AG08396 (cell line): ENCODE results near the gene KCNK18.
"Not testable (repeated sequence)": the region's sequence is repeated elsewhere in the genome, so short reads cannot be mapped to it uniquely, and the experiment has no call there.

Experiments
- DNase-seq: peaks from one replicate; pipeline ENCODE4 v3.0.0; 2012; ENCODE audit warnings: low spot score, mixed read lengths

The KCNK18 gene

DNA sequence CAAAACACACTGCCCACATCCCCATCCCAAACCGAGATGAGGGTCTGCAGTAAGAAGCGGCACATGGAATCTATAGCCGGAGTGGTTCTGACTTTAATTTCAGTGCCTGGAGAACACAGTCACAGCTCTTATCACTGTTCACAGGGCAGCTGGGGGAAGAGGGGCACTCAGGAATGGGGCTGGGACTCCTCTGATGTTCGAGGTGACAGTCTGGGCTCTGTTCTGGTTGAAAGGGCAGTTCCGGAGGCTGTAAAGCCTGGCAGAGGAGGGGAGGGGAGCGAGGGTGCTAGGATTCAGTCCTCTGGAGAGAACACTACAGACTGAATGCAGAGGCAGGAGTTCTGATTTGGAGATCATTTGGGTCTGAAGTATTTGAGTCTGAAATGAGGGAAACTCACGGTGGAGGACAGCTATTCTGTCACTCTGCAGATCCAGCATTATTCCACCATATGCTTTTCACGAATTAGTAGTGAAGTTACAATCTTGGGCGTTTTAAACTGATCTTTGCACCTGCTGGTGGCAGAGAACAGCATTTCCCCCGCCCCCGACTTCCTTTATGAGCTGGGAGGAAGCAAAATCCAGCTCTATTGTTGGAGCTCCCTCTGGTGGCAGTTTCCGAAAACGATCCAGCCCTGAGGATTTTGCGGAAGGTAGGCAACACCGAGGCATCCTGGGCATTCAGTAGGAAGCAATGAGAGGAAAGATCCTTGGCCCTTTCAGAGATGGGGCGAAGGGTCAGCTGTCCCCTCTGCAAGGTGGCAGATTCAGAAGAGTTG is 22.7 kb upstream of the KCNK18 start:
- peak; percentile 79 for DNase-seq

DNA sequence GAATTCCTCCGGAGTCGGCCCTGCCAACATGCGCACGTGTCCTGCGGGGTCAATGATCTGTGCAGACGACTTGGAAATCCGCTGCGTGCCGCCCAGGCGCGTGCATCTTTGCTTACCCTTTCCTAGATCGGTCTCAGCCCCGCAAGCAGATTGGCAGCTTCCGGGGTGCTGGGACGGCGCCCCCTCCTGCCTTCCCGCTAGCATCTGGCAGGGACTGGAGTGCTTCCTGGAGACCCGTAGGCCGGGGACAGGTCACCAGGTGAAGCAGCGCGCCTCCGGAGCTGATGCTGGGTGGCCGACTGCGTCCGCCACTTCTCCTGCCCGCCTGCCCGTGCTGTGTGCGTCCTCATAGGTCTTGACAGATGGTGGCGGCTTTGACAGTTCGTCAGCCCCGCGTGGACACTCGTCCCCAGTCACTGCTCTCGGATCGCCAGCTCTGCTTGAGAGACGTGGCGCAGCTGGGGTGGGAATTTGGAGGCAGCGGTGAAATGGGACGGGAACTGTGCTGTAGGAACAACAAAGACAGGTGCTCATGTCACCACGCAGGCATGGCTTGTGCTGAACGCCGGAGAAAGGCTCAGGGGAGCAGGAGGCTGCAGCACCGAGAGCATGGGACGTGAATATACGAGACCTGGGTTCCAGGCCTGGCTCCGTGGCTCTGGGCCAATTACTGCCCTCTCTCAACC is 21.9 kb upstream of the KCNK18 start:
- no peak for DNase-seq

DNA sequence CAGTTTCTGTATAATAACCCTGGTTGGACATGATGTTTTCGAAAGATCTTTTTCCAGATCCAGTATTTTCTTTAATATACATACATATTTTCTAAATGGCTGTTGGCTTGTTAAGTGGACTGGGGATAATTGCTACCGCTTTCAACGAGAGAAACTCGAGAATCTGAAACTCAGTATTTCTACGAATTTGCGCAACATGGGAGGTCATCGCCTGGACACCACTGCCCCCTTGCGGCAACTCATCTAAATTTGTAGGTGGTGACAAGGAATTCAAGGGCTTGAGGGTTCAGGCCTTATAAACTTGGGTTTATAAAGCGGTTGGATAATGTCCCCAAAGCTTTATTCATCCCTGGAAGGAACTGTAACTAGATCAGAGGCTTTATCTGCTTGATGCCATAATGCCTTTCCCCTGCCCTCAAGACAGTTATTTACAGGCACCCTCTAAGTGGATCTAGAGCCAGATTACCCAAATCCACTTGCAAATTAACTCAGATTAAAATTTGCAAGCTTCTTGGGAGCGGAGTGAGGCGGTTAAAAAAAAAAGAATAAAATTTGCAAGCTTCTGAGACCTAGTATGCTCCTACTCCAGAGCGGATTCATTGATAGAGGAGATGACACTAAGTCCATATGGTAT is 21.3 kb upstream of the KCNK18 start:
- DNase-seq: peak; percentile 77

DNA sequence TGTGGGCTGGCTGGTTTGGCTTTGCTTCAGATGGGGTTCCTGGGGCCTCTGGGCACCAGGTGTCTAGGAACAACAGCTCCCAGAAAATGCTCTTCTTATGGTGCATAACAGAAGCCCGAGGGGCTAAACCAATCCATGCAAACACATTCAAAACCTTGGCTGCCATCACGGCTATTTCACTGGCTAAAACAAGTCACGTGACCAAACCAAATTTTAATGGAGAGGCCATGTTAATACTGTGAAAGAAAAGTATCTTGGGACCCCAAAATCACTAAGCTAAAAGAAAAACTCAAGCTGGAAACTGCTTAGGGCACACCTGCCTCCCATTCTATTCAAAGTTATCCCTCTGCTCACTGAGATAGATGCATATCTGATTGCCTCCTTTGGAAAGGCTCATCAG is 19.1 kb upstream of the KCNK18 start:
- no peak for DNase-seq

DNA sequence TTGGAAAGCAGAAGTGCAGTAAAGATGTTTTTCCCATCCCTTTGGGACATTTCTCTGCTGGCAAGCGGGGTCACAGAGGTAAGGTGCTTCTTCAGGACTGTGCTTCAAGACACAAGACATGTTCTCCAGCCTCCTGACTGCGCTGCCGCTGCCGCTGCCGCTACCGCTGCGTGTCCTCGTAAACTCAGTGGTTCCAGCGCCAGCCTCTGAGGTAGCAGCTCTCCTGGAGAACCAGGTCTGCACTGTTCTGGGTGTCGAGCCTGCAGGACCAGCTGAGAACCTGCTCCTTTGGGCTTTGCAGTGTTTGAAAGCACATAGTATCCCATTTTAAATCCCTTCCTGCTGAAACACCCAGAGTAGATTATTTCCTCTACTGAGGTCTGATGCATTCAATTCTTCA is 13.0 kb upstream of the KCNK18 start:
- DNase-seq: no peak

DNA sequence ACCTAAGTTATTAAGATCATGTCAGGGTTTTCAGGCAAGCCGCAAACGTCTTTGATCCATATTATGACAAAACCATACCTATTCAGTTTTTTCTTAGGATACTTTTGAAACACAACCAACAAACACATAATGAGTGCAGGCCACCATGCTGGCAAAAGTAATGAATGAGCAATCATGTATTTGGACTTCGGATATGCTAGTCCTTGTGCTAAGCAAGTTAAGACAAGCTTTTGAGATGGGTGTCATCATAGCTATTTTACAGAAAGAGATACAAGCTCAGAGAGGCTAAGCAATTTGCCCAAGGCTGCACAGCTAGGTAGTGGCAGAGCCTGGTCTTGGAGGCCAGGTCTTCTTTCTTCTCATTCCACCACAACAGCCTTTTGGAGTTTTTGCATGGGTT is 12.5 kb upstream of the KCNK18 start:
- no peak for DNase-seq

DNA sequence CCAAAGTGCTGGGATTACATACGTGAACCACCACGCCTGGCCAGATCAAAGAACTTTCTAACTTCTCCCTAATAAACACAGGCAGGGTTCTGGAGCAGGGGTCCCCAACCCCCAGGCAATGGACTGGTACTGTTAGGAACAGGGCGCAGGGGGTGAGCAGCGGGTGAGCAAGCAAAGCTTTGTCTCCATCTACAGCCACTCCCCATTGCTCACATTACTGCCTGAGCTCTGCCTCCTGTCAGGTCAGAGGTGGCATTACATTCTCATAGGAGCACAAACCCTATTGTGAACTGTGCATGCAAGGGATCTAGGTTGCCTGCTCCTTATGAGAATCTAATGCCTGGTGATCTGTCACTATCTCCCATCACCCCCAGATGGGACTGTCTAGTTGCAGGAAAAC is 11.5 kb upstream of the KCNK18 start:
- not testable (repeated sequence) for DNase-seq

DNA sequence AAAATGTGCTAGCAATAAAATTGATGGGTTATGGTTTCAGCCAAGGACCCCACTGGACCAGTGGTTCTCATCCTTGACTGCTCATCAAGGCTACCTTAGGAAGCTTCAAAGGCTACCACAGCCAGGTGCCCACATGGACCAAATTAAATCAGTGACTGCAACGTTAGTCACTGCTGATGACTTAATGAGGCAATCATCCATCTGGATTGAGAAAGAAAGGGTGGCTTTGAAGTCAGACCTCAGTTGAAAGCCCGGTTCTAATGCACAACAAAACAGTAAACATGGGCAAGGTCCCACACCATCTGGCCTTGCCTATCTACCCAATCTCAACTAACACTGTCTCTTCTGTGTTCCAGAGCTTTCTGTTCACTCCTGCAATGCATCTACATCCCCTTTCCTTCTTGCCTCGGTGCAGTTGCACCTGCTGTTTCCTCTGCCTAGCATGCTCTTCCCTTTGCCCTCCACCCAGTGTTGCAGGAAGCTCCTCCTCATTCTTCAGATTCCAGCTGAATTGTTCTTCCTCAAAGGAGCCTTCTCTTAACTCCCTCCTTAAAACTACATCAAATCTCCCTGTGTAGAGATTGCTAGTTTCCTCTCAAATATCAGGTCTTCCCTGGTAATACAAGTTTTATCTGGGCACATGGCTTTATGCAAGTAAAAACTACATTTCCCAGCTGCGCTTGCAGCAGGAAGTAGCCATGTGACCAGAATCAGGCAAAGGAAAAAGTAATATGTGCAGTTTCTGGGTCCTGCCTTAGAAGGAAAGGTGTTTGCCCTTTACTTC is 10.3 kb upstream of the KCNK18 start:
- no peak for DNase-seq

DNA sequence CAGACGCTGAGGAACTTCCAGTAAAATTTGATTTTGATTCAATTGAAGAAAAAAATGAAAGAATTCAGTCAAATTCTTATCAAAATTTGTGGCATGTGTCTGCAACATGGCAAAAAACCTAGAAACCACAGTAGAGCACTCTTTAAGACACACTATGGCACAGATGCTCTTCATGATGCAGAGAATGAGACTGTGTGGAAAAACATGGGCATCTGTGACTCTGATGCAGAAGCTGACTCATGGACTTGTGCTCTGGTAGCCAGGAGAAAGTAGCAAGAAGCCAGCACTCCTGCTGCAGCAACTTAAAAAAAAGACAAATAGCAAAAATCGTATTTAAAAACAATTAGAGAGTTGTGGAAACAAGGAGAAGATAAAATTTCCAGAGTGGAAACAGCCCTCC is 8.9 kb upstream of the KCNK18 start:
- no peak for DNase-seq

DNA sequence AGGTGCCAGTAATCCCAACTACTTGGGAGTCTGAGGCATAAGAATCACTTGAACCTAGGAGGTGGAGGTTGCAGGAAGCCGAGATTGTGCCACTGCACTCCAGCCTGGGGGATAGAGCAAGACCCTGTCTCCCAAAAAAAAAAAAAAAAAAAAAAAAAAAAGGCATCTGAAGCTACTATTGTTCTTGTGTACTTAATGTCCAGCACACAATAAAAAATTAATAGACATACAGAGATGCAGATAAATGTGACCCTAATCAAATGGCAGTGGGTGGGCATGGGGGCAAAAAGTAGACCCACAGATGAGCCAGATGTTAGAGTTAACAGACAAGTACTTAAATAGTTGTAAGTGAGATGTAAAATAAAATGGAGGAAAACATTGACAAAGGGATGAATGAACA is 7.7 kb upstream of the KCNK18 start:
- DNase-seq: no peak

DNA sequence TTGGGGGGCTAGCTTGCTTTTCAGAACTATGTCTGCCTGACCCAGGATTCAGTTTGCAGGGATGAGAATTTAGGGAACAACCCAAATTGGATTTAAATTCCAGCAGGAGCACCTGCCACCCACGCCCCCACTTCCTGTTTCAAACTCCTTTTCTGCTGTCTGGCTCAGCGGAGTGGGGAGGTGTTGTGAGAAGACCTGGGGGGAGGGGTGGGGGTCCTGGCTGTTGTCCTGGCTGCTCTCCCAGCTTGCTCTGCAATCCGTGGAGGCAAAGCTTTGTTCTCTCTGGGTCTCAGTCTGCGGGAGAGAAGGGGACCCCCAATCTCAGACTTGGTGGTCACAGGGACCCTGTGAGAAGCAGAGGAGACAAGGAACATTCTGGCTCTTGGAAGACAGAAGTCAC is 799 bp downstream of the KCNK18 start:
- no peak for DNase-seq

DNA sequence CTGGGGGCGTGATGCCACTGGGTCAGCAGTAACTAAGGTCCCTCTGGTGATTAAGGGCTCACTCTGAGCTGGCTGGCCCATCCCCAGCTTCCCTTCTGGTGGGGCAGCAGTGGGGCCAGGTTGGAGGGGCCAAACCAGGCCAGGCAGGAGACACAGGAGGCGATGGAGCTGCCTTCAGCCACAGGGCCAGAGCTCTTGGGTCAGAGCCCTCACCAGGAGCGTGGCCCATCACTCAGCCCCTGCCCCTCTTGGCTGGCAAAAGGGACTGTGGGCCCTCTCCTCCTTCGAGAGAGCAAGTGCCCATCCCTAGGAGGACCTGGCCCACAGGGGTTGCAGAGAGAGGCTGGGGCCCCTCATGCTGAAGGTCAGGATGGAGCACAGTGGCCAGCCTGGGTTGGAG is 4.5 kb downstream of the KCNK18 start:
- DNase-seq: no peak

DNA sequence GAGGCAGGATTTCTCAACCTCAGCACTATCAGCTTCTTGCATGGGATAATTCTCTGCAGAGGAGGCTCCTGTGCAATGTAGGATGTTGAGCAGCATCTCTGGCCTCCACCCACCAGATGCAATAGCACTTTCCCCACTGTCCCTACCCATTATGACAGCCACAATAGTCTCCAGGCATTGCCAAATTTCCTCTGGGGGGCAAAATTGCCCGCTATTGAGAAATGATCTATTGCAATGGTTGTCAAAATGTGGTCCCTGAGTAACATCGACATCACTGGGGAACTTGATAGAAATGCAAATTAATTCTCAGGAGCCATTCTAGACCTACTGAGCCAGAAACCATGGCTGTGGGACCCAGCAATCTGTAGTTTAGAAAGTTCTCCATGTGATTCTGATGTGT is 7.0 kb downstream of the KCNK18 start:
- DNase-seq: no peak

DNA sequence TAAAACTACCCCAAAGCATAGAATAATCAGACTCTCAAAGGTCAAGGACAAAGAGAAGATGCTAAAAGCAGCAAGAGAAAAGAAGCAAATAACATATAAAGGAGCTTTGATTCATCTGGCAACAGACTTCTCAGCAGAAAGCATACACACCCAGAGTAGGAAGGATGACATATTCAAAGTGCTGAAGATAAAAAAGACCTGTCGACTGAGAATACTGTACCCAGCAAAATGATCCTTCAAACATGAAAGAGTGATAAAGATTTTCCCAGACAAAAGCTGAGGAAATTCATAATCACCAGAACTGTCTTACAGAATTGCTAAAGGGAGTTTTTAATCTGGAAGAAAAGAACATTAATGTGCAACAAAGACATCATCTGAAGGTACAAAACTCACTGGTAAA is 14.9 kb downstream of the KCNK18 start:
- no peak for DNase-seq

DNA sequence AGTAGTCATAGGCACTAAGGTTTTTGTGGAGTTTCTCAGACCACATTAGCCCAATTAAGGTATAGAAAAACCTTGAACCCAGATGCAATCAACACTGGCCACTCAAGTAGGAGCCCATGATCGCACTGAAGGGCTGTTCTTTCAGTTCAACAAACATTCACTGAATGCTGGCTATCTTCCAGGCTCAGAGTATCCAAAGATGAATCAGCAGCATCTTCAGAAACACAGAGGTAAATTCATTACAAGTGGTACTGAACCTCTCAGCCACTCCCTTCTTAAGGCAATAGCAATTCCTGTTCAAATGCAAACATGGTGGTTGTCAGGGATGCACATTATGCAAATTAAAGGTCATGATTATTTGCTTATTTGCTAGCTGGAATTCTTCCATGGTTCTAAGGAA is 17.1 kb downstream of the KCNK18 start:
- DNase-seq: no peak

DNA sequence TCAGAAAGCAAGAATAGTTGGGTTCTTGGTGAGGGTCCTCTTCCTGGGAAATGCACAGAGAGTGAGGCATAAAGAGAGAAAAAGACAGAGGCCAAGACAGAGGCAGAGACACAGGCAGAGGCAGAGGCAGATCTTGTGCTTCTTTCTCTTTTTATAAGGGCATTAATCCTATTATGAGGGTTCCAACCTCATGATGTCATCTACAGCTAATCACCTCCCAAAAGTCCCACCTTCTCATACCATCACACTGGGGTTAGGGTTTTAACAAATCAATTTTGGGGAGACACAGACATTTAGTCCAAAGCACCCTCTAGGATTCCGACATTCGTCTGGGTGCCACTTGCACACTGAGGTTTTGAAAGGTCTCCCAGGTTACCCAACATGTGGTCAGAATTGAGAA is 17.8 kb downstream of the KCNK18 start:
- no peak for DNase-seq

DNA sequence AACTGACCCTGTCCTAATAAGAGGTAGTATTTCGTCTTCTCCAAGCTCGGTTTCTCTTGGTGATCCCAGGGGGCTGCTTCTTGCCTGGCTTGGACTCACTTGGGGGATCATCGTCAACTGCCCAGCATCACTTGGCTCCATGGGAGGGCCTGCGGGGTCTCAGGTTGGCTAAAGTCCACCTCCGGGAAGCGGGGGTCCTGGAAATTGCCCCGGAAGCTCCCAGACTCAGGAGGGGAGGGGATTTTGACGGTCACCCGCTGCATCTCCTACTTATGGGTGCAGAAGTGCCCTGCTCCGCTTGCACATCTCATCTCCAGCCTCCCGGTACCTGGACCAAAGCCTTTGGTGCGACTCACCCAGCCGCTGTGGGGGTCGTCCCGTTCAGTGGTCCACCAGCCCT is 18.7 kb downstream of the KCNK18 start:
- no peak for DNase-seq

DNA sequence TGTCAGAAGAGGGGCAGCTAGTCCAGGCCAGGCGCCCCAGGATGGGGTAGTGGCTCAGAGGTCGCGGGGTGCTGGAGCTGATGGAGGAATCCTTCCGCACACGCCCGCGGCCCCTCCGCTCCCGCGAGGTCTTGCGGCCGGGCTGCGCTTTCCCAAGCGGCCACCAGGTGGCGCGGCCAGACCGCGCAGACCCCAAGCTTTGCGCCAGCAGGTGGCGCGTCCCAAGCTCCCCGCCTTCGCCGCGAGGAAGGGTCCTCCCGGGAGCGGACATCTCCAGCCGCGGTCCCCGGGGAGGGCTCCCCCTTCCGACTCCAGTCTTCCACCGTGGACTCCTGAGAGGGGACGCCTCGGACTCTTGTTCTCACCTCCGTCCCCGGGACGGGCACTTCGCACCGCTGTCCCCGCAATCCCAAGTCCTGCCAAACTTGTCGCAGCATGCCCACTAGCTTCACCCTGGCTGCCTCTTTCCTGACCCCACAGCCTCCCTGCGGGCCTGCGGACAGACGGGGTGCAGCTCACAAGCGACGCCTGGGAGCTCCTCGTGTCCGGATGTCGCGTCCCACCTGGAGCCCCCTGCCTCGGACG is 19.4 kb downstream of the KCNK18 start:
- DNase-seq: peak; percentile 92

DNA sequence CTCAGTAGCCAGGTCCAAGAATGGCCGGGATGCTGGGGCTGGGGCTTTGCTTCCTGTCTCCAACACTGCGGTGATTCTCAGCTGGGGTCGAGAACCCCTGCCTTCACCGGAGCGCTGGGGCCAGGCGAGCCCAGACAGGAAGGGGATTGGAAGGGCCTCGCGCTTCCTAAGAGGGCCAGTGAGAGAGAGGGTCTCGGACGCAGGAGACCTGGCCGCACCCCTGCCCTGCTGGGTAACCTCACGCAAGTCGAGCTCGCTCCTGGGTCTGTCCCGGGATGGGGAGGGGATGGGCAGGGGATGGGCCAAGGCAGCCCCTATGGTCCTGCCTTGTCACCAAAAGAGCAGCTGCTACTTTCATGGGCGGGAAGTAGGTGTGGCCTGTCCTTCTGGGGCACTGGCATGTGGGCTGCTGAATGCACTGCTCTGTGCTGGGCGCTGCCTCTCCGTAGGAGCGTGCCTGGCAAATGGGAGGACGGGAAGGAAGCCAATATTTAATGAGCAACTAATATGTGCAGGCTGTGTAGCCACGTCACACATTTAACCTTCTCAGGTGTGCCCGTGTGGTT is 20.0 kb downstream of the KCNK18 start:
- DNase-seq: peak; percentile 37

DNA sequence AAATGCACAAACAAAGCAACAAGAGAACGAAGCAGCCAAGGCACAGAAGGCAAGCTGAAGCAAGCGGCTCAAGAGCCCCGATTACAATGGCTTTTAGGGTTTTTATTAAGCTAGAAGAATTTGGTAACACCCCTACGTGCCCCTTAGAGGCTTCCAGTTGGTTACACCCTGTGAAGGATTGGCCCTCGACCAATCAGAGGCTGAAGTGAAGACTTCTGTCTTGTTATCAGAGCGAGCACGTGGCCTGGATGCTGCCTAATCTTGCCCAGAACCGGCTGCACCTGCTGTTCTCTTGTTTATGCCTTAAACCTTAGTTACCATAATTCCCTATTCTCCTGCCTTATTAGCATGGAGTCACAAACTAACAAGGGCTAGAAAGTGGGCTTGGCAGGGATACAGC is 21.4 kb downstream of the KCNK18 start:
- no peak for DNase-seq

DNA sequence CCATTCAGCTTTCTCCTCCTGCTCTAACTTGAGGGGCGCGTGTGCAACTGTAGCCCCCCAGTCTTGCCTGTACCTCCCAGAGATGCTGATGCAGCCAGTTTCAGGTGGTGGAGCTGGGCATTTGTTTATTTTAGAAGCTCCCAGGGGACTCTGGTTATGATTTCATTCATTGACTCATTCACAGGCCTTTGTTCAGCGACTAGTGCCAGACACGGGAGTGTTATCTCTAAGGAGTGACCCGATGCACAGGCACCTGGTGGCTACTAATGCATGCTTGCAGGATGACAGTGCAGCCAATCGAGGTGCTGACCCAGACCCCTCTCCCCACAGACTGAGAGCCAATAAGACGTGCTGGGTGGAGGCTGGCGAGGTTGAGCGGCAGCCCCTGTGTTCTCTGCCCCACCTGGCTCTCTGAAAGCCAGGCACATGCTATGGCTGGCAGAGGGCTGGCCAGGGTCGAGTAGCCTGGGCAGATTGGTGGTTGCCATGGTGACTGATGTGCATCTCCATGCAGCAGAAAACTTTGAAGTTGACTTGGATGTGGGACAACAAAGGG is 23.9 kb downstream of the KCNK18 start:
- DNase-seq: no peak

DNA sequence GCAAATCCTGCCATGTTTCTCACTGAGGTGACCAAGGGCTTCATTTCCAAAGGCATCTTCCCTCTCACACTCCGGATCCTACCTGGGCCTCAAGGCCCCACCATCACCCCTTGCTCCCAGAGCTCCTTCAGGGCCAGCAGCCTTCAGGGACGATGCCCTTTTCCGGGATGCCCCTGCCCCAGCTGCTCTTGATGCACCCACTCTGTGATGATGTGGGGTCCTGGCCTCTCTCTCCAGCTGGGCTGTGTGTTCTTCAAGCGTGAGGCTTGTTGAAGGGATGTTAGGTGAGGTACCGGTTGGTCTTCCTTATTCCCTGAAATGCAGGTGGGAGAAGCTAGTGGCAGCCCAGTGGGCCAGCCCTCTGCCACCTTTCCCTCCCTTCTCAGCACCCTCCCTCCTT is 25.3 kb downstream of the KCNK18 start:
- DNase-seq: no peak
